PC-3 (cell line): Measurements from ENCODE around the gene HAUS7. TPM values are rescaled to one million over a fixed set of nuclear protein-coding genes. Genes with fewer than 3 reads are reported as not detected.

Source experiments
- ATAC-seq: fragments of 200-7000 bp; cut with Tn5 transposase; 2 replicates; pipeline ENCODE4 v1.9.1; 2020; ENCODE audit warnings: mild to moderate bottlenecking, moderate library complexity
- BruUV-seq: library from RNA; stranded (reverse); fragments of 400-500 nt; replicated peaks from 2 replicates; lab custom pipeline; 2021; lab: Mats Ljungman, UMichigan
- CTCF ChIA-PET: fragments of 300-600 bp; sonication (Branson Sonifier 250); formaldehyde crosslinking; loops from one replicate; lab custom pipeline; 2022; ENCODE audit warnings: antibody characterized with exemption; lab: Charles Lee
- POLR2A ChIA-PET: fragments of 300-600 bp; sonication (Branson Sonifier 250); formaldehyde crosslinking; loops from one replicate; lab custom pipeline; 2022; ENCODE audit warnings: antibody characterized with exemption; ENCODE audit not compliant: unreplicated experiment; lab: Charles Lee
- DNase-seq: peaks from one replicate; pipeline ENCODE4 v3.0.0-alpha.2; 2015
- H2AFZ ChIP-seq: fragments of 300-600 bp; sonication (generic); 2 replicates; pipeline ENCODE4 v1.6.0; 2016; ENCODE audit warnings: antibody characterized with exemption, low read length
- H3F3A ChIP-seq: fragments of 300-600 bp; sonication (generic); one replicate; pipeline ENCODE4 v1.6.0; 2017; ENCODE audit warnings: antibody characterized with exemption, low read length, control low read depth, mild to moderate bottlenecking; ENCODE audit not compliant: unreplicated experiment
- H3K27ac ChIP-seq: fragments of 300-600 bp; sonication (generic); 2 replicates; pipeline ENCODE4 v1.5.1; 2016; ENCODE audit warnings: mild to moderate bottlenecking, low read length
- H3K27me3 ChIP-seq: fragments of 300-600 bp; sonication (generic); 2 replicates; pipeline ENCODE4 v1.6.1; 2016; ENCODE audit warnings: low read length, mixed read lengths
- H3K36me3 ChIP-seq: fragments of 300-600 bp; sonication (generic); 2 replicates; pipeline ENCODE4 v1.6.1; 2016; ENCODE audit warnings: low read depth, mixed run types, low read length, mixed read lengths
- H3K4me1 ChIP-seq: fragments of 300-600 bp; sonication (generic); 2 replicates; pipeline ENCODE4 v1.5.1; 2016; ENCODE audit warnings: low read length; ENCODE audit not compliant: insufficient read depth
- H3K4me2 ChIP-seq: fragments of 300-600 bp; sonication (generic); 2 replicates; pipeline ENCODE4 v1.6.0; 2016; ENCODE audit warnings: low read length
- H3K4me3 ChIP-seq: fragments of 300-600 bp; sonication (generic); 2 replicates; pipeline ENCODE4 v1.5.1; 2016; ENCODE audit warnings: mild to moderate bottlenecking, low read length, mixed read lengths
- H3K79me2 ChIP-seq: fragments of 300-600 bp; sonication (generic); 2 replicates; pipeline ENCODE4 v1.6.1; 2017; ENCODE audit warnings: low read length, mixed read lengths
- H3K9ac ChIP-seq: fragments of 300-600 bp; sonication (generic); 2 replicates; pipeline ENCODE4 v1.6.0; 2016; ENCODE audit warnings: mild to moderate bottlenecking, low read length
- H3K9me2 ChIP-seq: fragments of 300-600 bp; sonication (generic); replicated peaks from 2 replicates; pipeline ENCODE4 v1.6.1; 2016; ENCODE audit warnings: mixed run types, low read length, mixed read lengths
- H3K9me3 ChIP-seq: fragments of 300-600 bp; sonication (generic); 2 replicates; pipeline ENCODE4 v1.6.1; 2016; ENCODE audit warnings: low read length, mixed read lengths
- H4K20me1 ChIP-seq: fragments of 300-600 bp; sonication (generic); 2 replicates; pipeline ENCODE4 v1.6.1; 2016; ENCODE audit warnings: low read length, mixed read lengths
- CTCF ChIP-seq: fragments of 300-600 bp; sonication (generic); conservative IDR thresholded peaks from 2 replicates; pipeline ENCODE4 v1.5.1; 2017; ENCODE audit warnings: antibody characterized with exemption, low read depth, mild to moderate bottlenecking, low read length
- EZH2 ChIP-seq: fragments of 300-600 bp; sonication (generic); IDR thresholded peaks from one replicate; pipeline ENCODE4 v1.6.1; 2017; ENCODE audit warnings: antibody characterized with exemption, mild to moderate bottlenecking, low read length; ENCODE audit not compliant: unreplicated experiment
- EZH2phosphoT487 ChIP-seq: fragments of 300-600 bp; sonication (generic); IDR thresholded peaks from 2 replicates; pipeline ENCODE4 v1.6.1; 2018; ENCODE audit warnings: mild to moderate bottlenecking, antibody characterized with exemption, low read length, borderline replicate concordance
- intact Hi-C: fragments of 100-400 bp; cut with micrococcal nuclease; formaldehyde crosslinking; loops from 2 replicates; pipeline ENCODE4 v1.9.0; 2023
- total RNA-seq: library from RNA; depleted of rRNA; stranded (reverse); fragments of >200 nt; gene quantifications from 2 replicates; pipeline ENCODE4 v1.2.3, GENCODE V29; 2014

HAUS7 gene
- total RNA-seq, 1 experiment from 2014 or later = 46.0 TPM

- no TSS peak for BruUV-seq
- no peaks in the 10 kb centered on the region for H3K9me3 ChIP-seq
- no peaks in the 10 kb centered on the region for H3K36me3 ChIP-seq
- H3K27ac ChIP-seq = no peak overlapping the region
- ChIA-PET POLR2A (no interaction called here), CTCF (interaction anchor here (0.5 kb wide), 1 partner anchor 525 kb away, joined by 3 read pairs; no protein-coding TSS in a partner anchor)
- DNase-seq (no peak), ATAC-seq (no peak)
- H3K4me3 ChIP-seq = no peak overlapping the region
- no peak overlapping the region for H3K9ac ChIP-seq
- no peak overlapping the region for H3K4me2 ChIP-seq
- H3K9me2 ChIP-seq = no peaks in the 10 kb centered on the region
- TF ChIP-seq CTCF (no peak), EZH2phosphoT487 (no peak), EZH2 (no peak)
- no peaks in the 10 kb centered on the region for H3K27me3 ChIP-seq
- H3K79me2 ChIP-seq = no peaks in the 10 kb centered on the region
- no peaks in the 10 kb centered on the region for H3F3A ChIP-seq
- H2AFZ ChIP-seq = no peak overlapping the region
- H3K4me1 ChIP-seq = no peaks in the 10 kb centered on the region
- no peaks in the 10 kb centered on the region for H4K20me1 ChIP-seq
- intact Hi-C loops = no loop called here
Measured at GRCh38 chrX:153482376-153483015, 12.1 kb upstream of the HAUS7 start.

- no peak overlapping the region for H3K4me2 ChIP-seq
- no peak overlapping the region for H3K4me3 ChIP-seq
- no peak overlapping the region for H3K9ac ChIP-seq
- no peaks in the 10 kb centered on the region for H3K36me3 ChIP-seq
- H3K4me1 ChIP-seq = no peaks in the 10 kb centered on the region
- H4K20me1 ChIP-seq = no peaks in the 10 kb centered on the region
- TF ChIP-seq EZH2phosphoT487 (no peak), EZH2 (no peak), CTCF (no peak)
- no TSS peak for BruUV-seq
- CTCF ChIA-PET = no interaction called here
- intact Hi-C loops = no loop called here
- POLR2A ChIA-PET = no interaction called here
- no peaks in the 10 kb centered on the region for H3K79me2 ChIP-seq
- H3F3A ChIP-seq = no peaks in the 10 kb centered on the region
- H3K27ac ChIP-seq = no peak overlapping the region
- no peaks in the 10 kb centered on the region for H3K9me3 ChIP-seq
- no peaks in the 10 kb centered on the region for H3K9me2 ChIP-seq
- no peaks in the 10 kb centered on the region for H3K27me3 ChIP-seq
- H2AFZ ChIP-seq = no peak overlapping the region
- ATAC-seq (no peak), DNase-seq (no peak)
Measured at GRCh38 chrX:153481043-153481442, 10.7 kb upstream of the HAUS7 start.

GRCh38 chrX:153478746-153479145, 8.4 kb upstream of the HAUS7 start:
- Histone ChIP-seq H3K4me3 (no peak overlapping the region), H4K20me1 (no peaks in the 10 kb centered on the region), H3K27ac (no peak overlapping the region), H3K4me1 (no peaks in the 10 kb centered on the region; the same call in 1 of the 2 replicates), H3K27me3 (no peaks in the 10 kb centered on the region), H3K9me2 (no peaks in the 10 kb centered on the region), H2AFZ (no peak overlapping the region), H3K79me2 (no peaks in the 10 kb centered on the region), H3K9ac (no peak overlapping the region), H3F3A (no peaks in the 10 kb centered on the region), H3K36me3 (no peaks in the 10 kb centered on the region), H3K4me2 (no peak overlapping the region), H3K9me3 (no peaks in the 10 kb centered on the region)
- POLR2A ChIA-PET = no interaction called here
- no peak for DNase-seq
- intact Hi-C loops = no loop called here
- no TSS peak for BruUV-seq
- ATAC-seq = no peak
- CTCF ChIA-PET = no interaction called here
- TF ChIP-seq EZH2 = no peak
- no peak for TF ChIP-seq EZH2phosphoT487
- no peak for TF ChIP-seq CTCF
